ENCODE data around the gene VIM.
"Not testable (repeated sequence)": the region's sequence is repeated elsewhere in the genome, so short reads cannot be mapped to it uniquely, and the experiment has no call there.

VIM gene

DNA sequence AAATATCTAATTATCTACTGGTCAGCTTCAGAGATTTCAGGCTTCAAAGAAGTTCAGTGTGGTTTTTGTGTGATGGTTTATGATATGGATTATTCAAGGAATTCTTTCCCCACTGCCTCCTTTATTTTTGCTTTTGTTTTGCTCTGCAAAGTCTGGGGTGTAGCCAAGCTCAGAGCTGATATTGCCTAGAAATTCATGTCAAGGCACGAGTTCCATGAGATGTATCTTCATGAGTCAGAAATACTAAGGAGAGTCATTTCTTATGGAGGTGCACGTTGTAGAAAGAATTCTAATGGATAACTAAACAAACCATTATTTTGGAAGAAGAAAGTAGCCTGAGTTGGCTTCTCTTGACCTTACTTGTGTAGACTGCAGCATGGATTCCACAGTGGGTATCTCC is 37.4 kb downstream of the VIM start:
- H3K79me2 ChIP-seq (ENCODE audit: insufficient read depth, low read depth), result no peaks in the 10 kb centered on the region
- H3K27me3 ChIP-seq (ENCODE audit: insufficient read depth, low read depth), result no peaks in the 10 kb centered on the region
- H3K36me3 ChIP-seq (ENCODE audit: insufficient read depth), result no peaks in the 10 kb centered on the region
- no peak overlapping the region for H2AFZ ChIP-seq (ENCODE audit: low read depth)
- no peak overlapping the region for H3K27ac ChIP-seq
- TF ChIP-seq, protein P1, sequence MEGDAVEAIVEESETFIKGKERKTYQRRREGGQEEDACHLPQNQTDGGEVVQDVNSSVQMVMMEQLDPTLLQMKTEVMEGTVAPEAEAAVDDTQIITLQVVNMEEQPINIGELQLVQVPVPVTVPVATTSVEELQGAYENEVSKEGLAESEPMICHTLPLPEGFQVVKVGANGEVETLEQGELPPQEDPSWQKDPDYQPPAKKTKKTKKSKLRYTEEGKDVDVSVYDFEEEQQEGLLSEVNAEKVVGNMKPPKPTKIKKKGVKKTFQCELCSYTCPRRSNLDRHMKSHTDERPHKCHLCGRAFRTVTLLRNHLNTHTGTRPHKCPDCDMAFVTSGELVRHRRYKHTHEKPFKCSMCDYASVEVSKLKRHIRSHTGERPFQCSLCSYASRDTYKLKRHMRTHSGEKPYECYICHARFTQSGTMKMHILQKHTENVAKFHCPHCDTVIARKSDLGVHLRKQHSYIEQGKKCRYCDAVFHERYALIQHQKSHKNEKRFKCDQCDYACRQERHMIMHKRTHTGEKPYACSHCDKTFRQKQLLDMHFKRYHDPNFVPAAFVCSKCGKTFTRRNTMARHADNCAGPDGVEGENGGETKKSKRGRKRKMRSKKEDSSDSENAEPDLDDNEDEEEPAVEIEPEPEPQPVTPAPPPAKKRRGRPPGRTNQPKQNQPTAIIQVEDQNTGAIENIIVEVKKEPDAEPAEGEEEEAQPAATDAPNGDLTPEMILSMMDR (conservative IDR thresholded peaks at IDR 0.05; ENCODE audit: low read depth, low read length), result no peak
- H3K9ac ChIP-seq, result no peak overlapping the region
- H3K4me1 ChIP-seq (ENCODE audit: low read depth, poor library complexity, severe bottlenecking), result no peaks in the 10 kb centered on the region
- H3K4me3 ChIP-seq (IDR thresholded peaks at IDR 0.05; ENCODE audit: insufficient read depth, low read depth, low read length), result no peak overlapping the region
- H4K20me1 ChIP-seq (ENCODE audit: insufficient read depth), result no peaks in the 10 kb centered on the region
- no peak overlapping the region for H3K4me2 ChIP-seq

DNA sequence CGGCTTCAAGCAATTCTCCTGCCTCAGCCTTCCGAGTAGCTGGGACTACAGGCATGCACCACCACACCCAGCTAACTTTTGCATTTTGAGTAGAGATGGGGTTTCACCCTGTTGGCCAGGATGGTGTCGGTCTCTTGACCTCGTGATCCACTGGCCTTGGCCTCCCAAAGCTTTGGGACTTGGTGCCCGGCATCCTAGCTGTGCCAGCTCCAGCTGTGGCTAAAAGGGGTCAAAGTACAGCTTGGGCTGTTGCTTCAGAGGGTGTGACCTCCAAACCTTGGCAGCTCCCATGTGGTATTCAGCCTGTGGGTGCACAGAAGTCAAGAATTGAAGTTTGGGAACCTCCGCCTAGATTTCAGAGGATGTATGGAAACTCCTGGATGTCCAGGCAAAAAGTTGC is 38.5 kb downstream of the VIM start:
- not testable (repeated sequence) for H2AFZ ChIP-seq (ENCODE audit: low read depth); H3K27ac ChIP-seq; H3K27me3 ChIP-seq (ENCODE audit: insufficient read depth, low read depth); H4K20me1 ChIP-seq (ENCODE audit: insufficient read depth); H3K79me2 ChIP-seq (ENCODE audit: insufficient read depth, low read depth); H3K4me3 ChIP-seq (IDR thresholded peaks at IDR 0.05; ENCODE audit: insufficient read depth, low read depth, low read length); H3K9ac ChIP-seq; H3K36me3 ChIP-seq (ENCODE audit: insufficient read depth); H3K4me1 ChIP-seq (ENCODE audit: low read depth, poor library complexity, severe bottlenecking); H3K4me2 ChIP-seq

DNA sequence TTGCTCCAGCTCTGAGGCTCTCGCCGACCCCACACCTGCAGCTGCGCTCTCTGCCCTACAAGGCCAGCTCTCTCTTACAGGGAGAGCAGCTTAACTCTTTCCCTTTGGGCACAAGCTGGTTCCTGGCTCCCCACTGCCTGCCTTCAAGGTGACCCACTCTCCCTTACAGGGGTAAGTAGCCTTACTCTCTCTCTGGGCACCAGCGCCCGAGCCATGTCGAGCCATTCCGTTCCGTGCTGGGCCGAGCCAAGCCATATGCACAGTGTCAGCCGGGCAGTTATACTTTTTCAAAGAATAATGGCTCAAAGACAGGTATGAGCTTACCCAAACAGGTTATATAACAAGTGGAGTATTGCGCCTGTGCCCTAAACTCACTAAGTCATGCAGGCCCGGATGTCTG is 44.6 kb downstream of the VIM start:
- TF ChIP-seq, protein P1 (conservative IDR thresholded peaks at IDR 0.05; ENCODE audit: low read depth, low read length), result no peak
- Histone ChIP-seq H3K9ac (no peak overlapping the region), H2AFZ (ENCODE audit: low read depth) (no peak overlapping the region), H3K79me2 (ENCODE audit: insufficient read depth, low read depth) (no peaks in the 10 kb centered on the region), H3K36me3 (ENCODE audit: insufficient read depth) (no peaks in the 10 kb centered on the region), H3K4me1 (ENCODE audit: low read depth, poor library complexity, severe bottlenecking) (no peaks in the 10 kb centered on the region), H3K27me3 (ENCODE audit: insufficient read depth, low read depth) (no peaks in the 10 kb centered on the region), H3K4me3 (IDR thresholded peaks at IDR 0.05; ENCODE audit: insufficient read depth, low read depth, low read length) (no peak overlapping the region), H3K27ac (no peak overlapping the region), H3K4me2 (no peak overlapping the region), H4K20me1 (ENCODE audit: insufficient read depth) (no peaks in the 10 kb centered on the region)

DNA sequence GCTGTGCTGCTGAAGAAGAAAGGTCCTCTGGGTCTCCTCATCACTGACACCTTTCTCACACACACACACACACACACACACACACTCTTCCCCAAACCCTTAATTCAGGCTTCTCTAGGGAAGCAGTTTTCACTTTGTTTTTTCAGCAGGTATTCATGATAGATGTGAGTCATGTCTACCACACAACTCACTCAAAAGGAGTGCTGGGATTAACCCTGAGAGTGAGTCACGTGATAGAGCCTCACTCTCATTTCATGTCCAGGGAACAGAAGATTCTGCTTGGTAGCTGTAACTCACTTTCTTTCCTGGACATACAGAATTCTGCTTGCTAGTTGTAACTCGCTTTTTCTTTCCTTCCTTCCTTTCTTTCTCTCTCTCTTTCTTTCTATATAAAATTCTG is 45.4 kb downstream of the VIM start:
- Histone ChIP-seq H3K27ac (no peak overlapping the region), H3K4me3 (IDR thresholded peaks at IDR 0.05; ENCODE audit: insufficient read depth, low read depth, low read length) (no peak overlapping the region), H2AFZ (ENCODE audit: low read depth) (no peak overlapping the region), H3K4me2 (no peak overlapping the region), H3K4me1 (ENCODE audit: low read depth, poor library complexity, severe bottlenecking) (no peaks in the 10 kb centered on the region), H3K9ac (no peak overlapping the region), H3K27me3 (ENCODE audit: insufficient read depth, low read depth) (no peaks in the 10 kb centered on the region), H3K79me2 (ENCODE audit: insufficient read depth, low read depth) (no peaks in the 10 kb centered on the region), H3K36me3 (ENCODE audit: insufficient read depth) (no peaks in the 10 kb centered on the region), H4K20me1 (ENCODE audit: insufficient read depth) (no peaks in the 10 kb centered on the region)
- TF ChIP-seq, protein P1 (conservative IDR thresholded peaks at IDR 0.05; ENCODE audit: low read depth, low read length), result no peak

DNA sequence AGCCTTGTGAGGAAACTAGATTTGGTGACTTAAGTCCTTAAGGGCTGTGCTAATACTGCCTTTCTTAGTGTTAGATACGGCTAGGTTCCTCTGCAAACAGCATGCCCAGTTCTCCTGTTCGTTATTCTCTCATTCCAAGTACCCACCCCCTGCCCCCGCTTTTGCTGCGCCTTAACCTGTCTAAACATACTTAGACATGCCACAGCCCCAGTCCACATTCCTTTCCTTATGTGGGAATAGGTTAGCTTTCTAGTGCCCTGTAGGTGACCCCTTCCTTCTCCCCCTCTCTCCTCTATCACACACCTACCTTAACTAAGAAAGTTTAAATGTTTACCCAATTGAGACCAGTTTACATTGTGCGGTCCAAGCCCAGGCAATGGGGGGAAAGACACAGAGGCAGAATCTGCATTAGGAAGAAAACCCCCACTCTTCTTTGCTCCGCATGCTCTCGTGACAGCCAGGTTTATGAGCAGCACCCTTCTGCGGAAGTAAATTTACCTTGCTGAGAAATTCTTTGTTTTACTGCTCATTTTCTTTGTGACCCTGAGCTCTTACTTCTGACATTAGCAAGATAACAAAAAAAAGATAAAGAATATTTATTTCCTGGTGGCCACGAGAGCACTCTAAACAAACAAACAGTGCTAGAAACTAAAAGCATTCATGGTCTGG is 48.8 kb downstream of the VIM start:
- TF ChIP-seq, protein P1 (conservative IDR thresholded peaks at IDR 0.05; ENCODE audit: low read depth, low read length), result no peak
- H2AFZ ChIP-seq (ENCODE audit: low read depth), result no peak overlapping the region
- no peak overlapping the region for H3K27ac ChIP-seq
- no peak overlapping the region for H3K4me3 ChIP-seq (IDR thresholded peaks at IDR 0.05; ENCODE audit: insufficient read depth, low read depth, low read length)
- H3K4me2 ChIP-seq, result no peak overlapping the region
- no peaks in the 10 kb centered on the region for H3K36me3 ChIP-seq (ENCODE audit: insufficient read depth)
- H3K4me1 ChIP-seq (ENCODE audit: low read depth, poor library complexity, severe bottlenecking), result no peaks in the 10 kb centered on the region
- H4K20me1 ChIP-seq (ENCODE audit: insufficient read depth), result no peaks in the 10 kb centered on the region
- H3K27me3 ChIP-seq (ENCODE audit: insufficient read depth, low read depth), result no peaks in the 10 kb centered on the region
- H3K79me2 ChIP-seq (ENCODE audit: insufficient read depth, low read depth), result no peaks in the 10 kb centered on the region
- no peak overlapping the region for H3K9ac ChIP-seq
